ENCODE data around the gene ANXA11. TPM values are rescaled to one million over a fixed set of nuclear protein-coding genes. Genes with fewer than 3 reads are reported as not detected.

ANXA11 gene
- polyA plus RNA-seq, 1 donor from 2014 or later, result not detected

DNA sequence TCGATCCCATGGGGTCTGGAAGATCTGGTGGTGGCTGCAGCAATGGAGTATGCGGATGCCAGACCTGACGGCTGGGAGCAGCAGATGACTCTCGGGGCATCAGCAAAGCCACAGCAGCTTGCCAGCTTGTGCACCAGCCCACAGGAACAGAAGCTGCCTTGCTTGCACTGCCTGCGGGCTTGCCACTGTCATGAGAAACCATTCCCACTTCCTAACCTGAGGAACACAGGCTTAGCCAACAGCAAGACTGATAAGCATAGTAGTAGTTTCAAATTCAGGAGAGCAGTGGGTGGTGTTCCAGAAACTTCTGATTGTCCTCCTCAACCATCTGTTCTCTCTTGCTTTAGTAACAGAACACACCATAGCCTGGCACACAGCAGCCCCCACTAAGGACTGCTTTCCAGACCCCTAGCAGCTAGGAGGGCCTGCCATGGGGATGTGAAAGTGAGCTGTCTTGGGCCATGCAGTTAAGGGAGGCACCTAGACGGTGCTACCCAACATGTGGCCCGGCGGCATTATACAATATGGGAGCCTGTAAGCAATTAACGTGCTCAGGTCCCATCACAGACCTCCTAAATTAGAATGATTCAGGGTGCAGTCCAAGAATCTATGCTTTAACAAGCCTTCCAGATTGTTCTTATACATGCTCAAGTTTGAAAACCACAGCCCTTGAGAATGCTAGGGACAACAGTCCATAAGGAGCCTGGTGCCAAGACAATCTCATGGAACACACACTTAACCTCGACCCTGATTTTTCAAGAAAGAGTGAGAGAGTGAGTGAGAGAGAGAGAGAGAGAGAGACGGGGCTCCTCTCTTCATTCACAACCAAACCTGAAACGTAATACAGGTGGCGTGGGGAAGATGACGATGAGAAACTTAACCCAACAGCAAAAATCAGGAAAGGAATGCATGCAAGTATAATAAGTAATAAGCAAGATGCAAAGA, 7.1 kb downstream of the ANXA11 start:
- no peak overlapping the region for H3K27ac ChIP-seq (ENCODE audit: low read length)
- no peak for TF ChIP-seq EP300 (conservative IDR thresholded peaks at IDR 0.05; ENCODE audit: poor library complexity, severe bottlenecking)
- TF ChIP-seq EZH2 (IDR thresholded peaks at IDR 0.05; ENCODE audit: borderline replicate concordance, insufficient read depth, low read length, poor library complexity, severe bottlenecking), result no peak
- no peak for TF ChIP-seq SMC3 (conservative IDR thresholded peaks at IDR 0.05; ENCODE audit: poor library complexity)
- TF ChIP-seq, protein P1, sequence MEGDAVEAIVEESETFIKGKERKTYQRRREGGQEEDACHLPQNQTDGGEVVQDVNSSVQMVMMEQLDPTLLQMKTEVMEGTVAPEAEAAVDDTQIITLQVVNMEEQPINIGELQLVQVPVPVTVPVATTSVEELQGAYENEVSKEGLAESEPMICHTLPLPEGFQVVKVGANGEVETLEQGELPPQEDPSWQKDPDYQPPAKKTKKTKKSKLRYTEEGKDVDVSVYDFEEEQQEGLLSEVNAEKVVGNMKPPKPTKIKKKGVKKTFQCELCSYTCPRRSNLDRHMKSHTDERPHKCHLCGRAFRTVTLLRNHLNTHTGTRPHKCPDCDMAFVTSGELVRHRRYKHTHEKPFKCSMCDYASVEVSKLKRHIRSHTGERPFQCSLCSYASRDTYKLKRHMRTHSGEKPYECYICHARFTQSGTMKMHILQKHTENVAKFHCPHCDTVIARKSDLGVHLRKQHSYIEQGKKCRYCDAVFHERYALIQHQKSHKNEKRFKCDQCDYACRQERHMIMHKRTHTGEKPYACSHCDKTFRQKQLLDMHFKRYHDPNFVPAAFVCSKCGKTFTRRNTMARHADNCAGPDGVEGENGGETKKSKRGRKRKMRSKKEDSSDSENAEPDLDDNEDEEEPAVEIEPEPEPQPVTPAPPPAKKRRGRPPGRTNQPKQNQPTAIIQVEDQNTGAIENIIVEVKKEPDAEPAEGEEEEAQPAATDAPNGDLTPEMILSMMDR (IDR thresholded peaks at IDR 0.05; ENCODE audit: poor library complexity, severe bottlenecking), result no peak

DNA sequence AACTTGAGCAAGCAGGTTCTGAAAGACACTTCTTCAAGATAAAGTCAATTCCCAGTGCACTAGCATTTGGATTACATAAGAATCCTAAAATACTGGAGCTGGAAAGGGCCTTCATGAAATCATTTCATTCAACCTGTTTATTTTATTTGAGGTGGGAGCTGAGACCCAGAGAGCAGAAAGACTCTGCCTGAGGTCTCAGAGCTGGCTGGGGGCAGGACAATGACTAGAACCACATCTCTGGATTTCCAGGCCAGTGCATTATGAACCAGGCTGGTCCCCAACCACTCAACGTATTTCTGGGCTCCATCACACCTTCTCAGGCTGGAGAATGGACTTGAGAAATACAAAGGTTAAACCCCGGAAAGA, 8.4 kb downstream of the ANXA11 start:
- Histone ChIP-seq H3K36me3 (ENCODE audit: insufficient read depth, low read length) (no peaks in the 10 kb centered on the region), H3K9me2 (ENCODE audit: insufficient read depth, low read length) (no peaks in the 10 kb centered on the region), H4K20me1 (ENCODE audit: insufficient read depth) (no peaks in the 10 kb centered on the region), H3K4me2 (ENCODE audit: low read length) (no peak overlapping the region), H3K4me3 (ENCODE audit: low read length) (no peak overlapping the region), H3K79me2 (replicated peaks; ENCODE audit: insufficient read depth, low read length) (no peaks in the 10 kb centered on the region), H2AFZ (ENCODE audit: low read depth, low read length) (no peak overlapping the region), H3K27ac (ENCODE audit: low read length) (no peak overlapping the region), H3K9me3 (ENCODE audit: low read length) (no peaks in the 10 kb centered on the region), H3F3A (ENCODE audit: insufficient read depth, low read length, poor library complexity, severe bottlenecking) (no peaks in the 10 kb centered on the region), H3K9ac (ENCODE audit: low read length) (no peak overlapping the region), H3K27me3 (ENCODE audit: insufficient read depth, low read depth, low read length) (no peaks in the 10 kb centered on the region)
- no peak for TF ChIP-seq TAF1 (IDR thresholded peaks at IDR 0.05; ENCODE audit: low read depth)
- TF ChIP-seq EZH2 (IDR thresholded peaks at IDR 0.05; ENCODE audit: borderline replicate concordance, insufficient read depth, low read length, poor library complexity, severe bottlenecking), result no peak
- TF ChIP-seq, protein P1 (IDR thresholded peaks at IDR 0.05; ENCODE audit: poor library complexity, severe bottlenecking), result no peak
- TF ChIP-seq RAD21 (conservative IDR thresholded peaks at IDR 0.05), result no peak
- no peak for TF ChIP-seq MXI1 (conservative IDR thresholded peaks at IDR 0.05; ENCODE audit: poor library complexity, severe bottlenecking)
- TF ChIP-seq EP300 (conservative IDR thresholded peaks at IDR 0.05; ENCODE audit: poor library complexity, severe bottlenecking), result no peak
- TF ChIP-seq, protein P2, sequence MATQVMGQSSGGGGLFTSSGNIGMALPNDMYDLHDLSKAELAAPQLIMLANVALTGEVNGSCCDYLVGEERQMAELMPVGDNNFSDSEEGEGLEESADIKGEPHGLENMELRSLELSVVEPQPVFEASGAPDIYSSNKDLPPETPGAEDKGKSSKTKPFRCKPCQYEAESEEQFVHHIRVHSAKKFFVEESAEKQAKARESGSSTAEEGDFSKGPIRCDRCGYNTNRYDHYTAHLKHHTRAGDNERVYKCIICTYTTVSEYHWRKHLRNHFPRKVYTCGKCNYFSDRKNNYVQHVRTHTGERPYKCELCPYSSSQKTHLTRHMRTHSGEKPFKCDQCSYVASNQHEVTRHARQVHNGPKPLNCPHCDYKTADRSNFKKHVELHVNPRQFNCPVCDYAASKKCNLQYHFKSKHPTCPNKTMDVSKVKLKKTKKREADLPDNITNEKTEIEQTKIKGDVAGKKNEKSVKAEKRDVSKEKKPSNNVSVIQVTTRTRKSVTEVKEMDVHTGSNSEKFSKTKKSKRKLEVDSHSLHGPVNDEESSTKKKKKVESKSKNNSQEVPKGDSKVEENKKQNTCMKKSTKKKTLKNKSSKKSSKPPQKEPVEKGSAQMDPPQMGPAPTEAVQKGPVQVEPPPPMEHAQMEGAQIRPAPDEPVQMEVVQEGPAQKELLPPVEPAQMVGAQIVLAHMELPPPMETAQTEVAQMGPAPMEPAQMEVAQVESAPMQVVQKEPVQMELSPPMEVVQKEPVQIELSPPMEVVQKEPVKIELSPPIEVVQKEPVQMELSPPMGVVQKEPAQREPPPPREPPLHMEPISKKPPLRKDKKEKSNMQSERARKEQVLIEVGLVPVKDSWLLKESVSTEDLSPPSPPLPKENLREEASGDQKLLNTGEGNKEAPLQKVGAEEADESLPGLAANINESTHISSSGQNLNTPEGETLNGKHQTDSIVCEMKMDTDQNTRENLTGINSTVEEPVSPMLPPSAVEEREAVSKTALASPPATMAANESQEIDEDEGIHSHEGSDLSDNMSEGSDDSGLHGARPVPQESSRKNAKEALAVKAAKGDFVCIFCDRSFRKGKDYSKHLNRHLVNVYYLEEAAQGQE (IDR thresholded peaks at IDR 0.05; ENCODE audit: borderline replicate concordance), result no peak

More for the DNA sequence above, 7.1 kb downstream of the ANXA11 start:
- Histone ChIP-seq H3K9me2 (ENCODE audit: insufficient read depth, low read length) (no peaks in the 10 kb centered on the region), H3K9ac (ENCODE audit: low read length) (no peak overlapping the region), H3K79me2 (replicated peaks; ENCODE audit: insufficient read depth, low read length) (no peaks in the 10 kb centered on the region), H3F3A (ENCODE audit: insufficient read depth, low read length, poor library complexity, severe bottlenecking) (no peaks in the 10 kb centered on the region), H2AFZ (ENCODE audit: low read depth, low read length) (no peak overlapping the region), H3K4me2 (ENCODE audit: low read length) (no peak overlapping the region), H4K20me1 (ENCODE audit: insufficient read depth) (no peaks in the 10 kb centered on the region), H3K36me3 (ENCODE audit: insufficient read depth, low read length) (no peaks in the 10 kb centered on the region), H3K4me3 (ENCODE audit: low read length) (no peak overlapping the region), H3K27me3 (ENCODE audit: insufficient read depth, low read depth, low read length) (no peaks in the 10 kb centered on the region), H3K9me3 (ENCODE audit: low read length) (no peaks in the 10 kb centered on the region)
